Measurements from ENCODE around the gene FBXW11. TPM values are rescaled to one million over a fixed set of nuclear protein-coding genes. Genes with fewer than 3 reads are reported as not detected.

Gene FBXW11
- total RNA-seq = 54.8 to 58.1 TPM (median 54.8 TPM) in 3 replicates
- long read RNA-seq, full-length matches to known transcripts = 4 of 9 reads
- long read RNA-seq, partial matches to known transcripts = 2 of 9 reads
- long read RNA-seq, other reads (novel, unspliced or antisense) = 3 of 9 reads

GRCh38 chr5:172006321-172007174 is at the start of gene FBXW11:
FBXW11 (minus strand) TSS chr5:172006638; CDS start chr5:172006502, 136 bp downstream.
- DNase-seq (ENCODE audit: low spot score) = peak; percentile 99
- Mint-ChIP-seq H3K9me3 (ENCODE audit: low read depth) (no peaks in the 10 kb centered on the region), H3K36me3 (ENCODE audit: low read depth) (no peaks in the 10 kb centered on the region), H3K27me3 (ENCODE audit: low read depth) (no peaks in the 10 kb centered on the region), H3K4me1 (ENCODE audit: low read depth) (peaks cover 50% of the 10 kb centered on the region), H3K27ac (ENCODE audit: unreplicated experiment) (peak within 1 kb of the TSS; percentile 99), H3K4me3 (ENCODE audit: unreplicated experiment) (peak within 1 kb of the TSS; percentile 94)
- TF ChIP-seq CTCF (IDR thresholded peaks at IDR 0.05) = peak; percentile 18

DNA sequence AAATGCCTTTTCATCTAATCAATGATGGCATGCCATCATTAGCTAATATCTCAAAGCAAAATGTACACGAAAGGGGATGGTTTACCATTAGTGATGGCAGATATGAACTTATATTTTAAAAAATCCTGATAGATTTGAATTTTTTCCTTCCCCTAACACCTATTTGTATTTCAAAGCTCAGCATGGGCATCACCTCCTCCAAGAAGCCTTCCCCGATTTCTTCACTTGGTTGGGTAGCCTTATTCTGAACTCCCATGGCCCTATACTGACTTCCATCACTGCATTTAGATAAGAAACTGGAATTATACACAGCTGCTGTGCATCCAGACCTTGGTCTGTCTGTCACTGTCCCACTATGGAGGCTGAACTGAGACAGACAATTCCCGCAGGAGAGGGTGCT is 49.6 kb upstream of the FBXW11 start:
- Mint-ChIP-seq H3K27ac (ENCODE audit: unreplicated experiment) (no peak overlapping the region), H3K9me3 (ENCODE audit: low read depth) (no peaks in the 10 kb centered on the region), H3K4me1 (ENCODE audit: low read depth) (peaks cover 15% of the 10 kb centered on the region), H3K36me3 (ENCODE audit: low read depth) (peaks cover 26% of the 10 kb centered on the region), H3K4me3 (ENCODE audit: unreplicated experiment) (no peak overlapping the region), H3K27me3 (ENCODE audit: low read depth) (no peaks in the 10 kb centered on the region)
- DNase-seq (ENCODE audit: low spot score) = no peak
- no peak for TF ChIP-seq CTCF (IDR thresholded peaks at IDR 0.05)

GRCh38 chr5:172055421-172055820 is 49.0 kb upstream of the FBXW11 start:
- Mint-ChIP-seq H3K27ac (ENCODE audit: unreplicated experiment) (peak overlapping the region; percentile 45), H3K4me1 (ENCODE audit: low read depth) (peaks cover 15% of the 10 kb centered on the region), H3K4me3 (ENCODE audit: unreplicated experiment) (no peak overlapping the region), H3K36me3 (ENCODE audit: low read depth) (peaks cover 22% of the 10 kb centered on the region), H3K27me3 (ENCODE audit: low read depth) (no peaks in the 10 kb centered on the region), H3K9me3 (ENCODE audit: low read depth) (no peaks in the 10 kb centered on the region)
- no peak for TF ChIP-seq CTCF (IDR thresholded peaks at IDR 0.05)
- no peak for DNase-seq (ENCODE audit: low spot score)

DNA sequence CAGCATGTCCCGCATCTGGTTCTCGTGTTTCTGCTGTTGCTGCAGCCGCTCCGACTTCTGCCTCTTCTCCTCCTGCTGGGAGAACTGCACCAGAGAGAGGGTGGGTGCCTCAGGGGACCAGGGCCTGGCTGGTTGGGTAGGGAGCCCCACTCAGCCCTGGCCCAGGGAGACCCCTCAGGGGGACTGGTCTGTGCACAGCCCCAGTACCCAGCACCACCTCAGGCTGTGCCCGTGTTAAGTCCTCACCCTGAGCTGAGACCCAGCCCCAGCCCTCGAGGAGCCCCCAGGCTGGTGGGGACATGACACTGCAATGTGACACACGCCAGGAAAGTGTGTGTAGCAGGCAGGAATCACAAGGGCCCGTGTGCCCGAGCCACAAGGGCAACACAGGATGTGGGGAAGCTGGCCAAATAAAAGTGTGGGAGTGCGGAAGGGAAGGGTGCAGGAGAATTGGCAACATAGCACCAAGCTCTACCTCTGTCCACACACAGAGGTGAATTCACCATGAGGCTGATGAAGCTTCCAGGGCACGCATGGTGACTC is 48.2 kb upstream of the FBXW11 start:
- peaks cover 15% of the 10 kb centered on the region for H3K4me1 Mint-ChIP-seq (ENCODE audit: low read depth)
- no peaks in the 10 kb centered on the region for H3K27me3 Mint-ChIP-seq (ENCODE audit: low read depth)
- TF ChIP-seq CTCF (IDR thresholded peaks at IDR 0.05) = no peak
- no peaks in the 10 kb centered on the region for H3K9me3 Mint-ChIP-seq (ENCODE audit: low read depth)
- no peak for DNase-seq (ENCODE audit: low spot score)
- no peak overlapping the region for H3K4me3 Mint-ChIP-seq (ENCODE audit: unreplicated experiment)
- peaks cover 18% of the 10 kb centered on the region for H3K36me3 Mint-ChIP-seq (ENCODE audit: low read depth)
- H3K27ac Mint-ChIP-seq (ENCODE audit: unreplicated experiment) = no peak overlapping the region

DNA sequence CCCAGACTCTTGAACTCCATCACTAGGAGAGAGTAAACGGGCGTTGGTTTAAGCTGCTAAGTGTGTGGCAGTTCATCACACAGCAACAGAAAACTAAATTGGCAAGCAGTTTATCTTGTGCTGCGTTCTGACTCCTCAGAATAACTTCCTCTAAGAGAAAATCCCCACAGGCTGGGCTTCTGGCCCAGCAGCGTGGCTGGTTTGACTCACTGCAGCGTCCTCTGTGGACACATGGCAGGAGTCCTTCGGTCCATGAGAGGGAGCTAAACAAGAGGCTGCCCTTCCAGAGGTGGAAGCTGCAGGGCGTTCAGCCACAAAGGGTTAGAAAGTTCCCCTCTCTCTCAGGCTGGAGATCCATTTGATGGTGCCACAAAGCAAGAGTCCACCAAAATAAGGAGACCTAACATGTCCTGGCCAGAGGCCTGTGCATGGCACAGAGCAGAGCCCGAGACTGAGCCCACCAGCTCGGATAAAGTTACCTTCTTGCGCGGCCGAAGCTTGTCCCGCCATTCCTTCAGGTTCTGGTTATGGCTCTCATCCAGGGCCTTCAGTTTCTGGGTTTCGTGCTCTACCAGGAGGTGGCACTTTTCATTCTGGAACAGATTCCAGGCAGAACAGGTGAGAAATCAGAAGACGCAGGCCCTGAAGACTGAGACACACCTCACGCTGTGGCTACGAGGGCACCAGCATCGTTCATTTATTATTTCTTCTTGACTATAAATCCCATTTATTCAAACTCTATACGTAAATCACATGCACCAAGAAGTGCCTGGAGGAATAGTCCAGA is 46.2 kb upstream of the FBXW11 start:
- Mint-ChIP-seq H3K4me1 (ENCODE audit: low read depth) (peaks cover 15% of the 10 kb centered on the region), H3K27ac (ENCODE audit: unreplicated experiment) (no peak overlapping the region), H3K36me3 (ENCODE audit: low read depth) (peaks cover 25% of the 10 kb centered on the region), H3K9me3 (ENCODE audit: low read depth) (no peaks in the 10 kb centered on the region), H3K4me3 (ENCODE audit: unreplicated experiment) (no peak overlapping the region), H3K27me3 (ENCODE audit: low read depth) (no peaks in the 10 kb centered on the region)
- TF ChIP-seq CTCF (IDR thresholded peaks at IDR 0.05) = peak; percentile 55
- no peak for DNase-seq (ENCODE audit: low spot score)
